Muscle of leg (tissue), 11 donors: Measurements from ENCODE around the gene POLR2L. TPM values are rescaled to one million over a fixed set of nuclear protein-coding genes. Genes with fewer than 3 reads are reported as not detected.

Source experiments
- DNase-seq: peaks from one replicate; pipeline ENCODE4 v3.0.0; 2013
- H3K27ac ChIP-seq: one replicate; pipeline ENCODE4 v1.5.1; 2013; ENCODE audit warnings: mild to moderate bottlenecking, low read length, control low read depth
- H3K27me3 ChIP-seq: one replicate; pipeline ENCODE4 v1.6.1; 2013; ENCODE audit warnings: low read length; ENCODE audit not compliant: control insufficient read depth, insufficient read depth
- H3K36me3 ChIP-seq: one replicate; pipeline ENCODE4 v1.6.1; 2013; ENCODE audit warnings: low read length; ENCODE audit not compliant: control insufficient read depth, insufficient read depth
- H3K4me1 ChIP-seq: one replicate; pipeline ENCODE4 v1.6.1; 2013; ENCODE audit warnings: low read length; ENCODE audit not compliant: control insufficient read depth, insufficient read depth
- H3K4me3 ChIP-seq: one replicate; pipeline ENCODE4 v1.5.1; 2013; ENCODE audit warnings: low read length, control low read depth
- H3K9me3 ChIP-seq: replicated peaks from 2 replicates; pipeline ENCODE4 v1.6.1; 2013; ENCODE audit warnings: low read depth, low read length; ENCODE audit not compliant: control insufficient read depth
- WGBS: methylation state at CpG from one replicate; pipeline ENCODE4 v1.1.5; 2013; ENCODE audit warnings: missing lambda C conversion rate; ENCODE audit not compliant: insufficient coverage; 5-methylcytosine and 5-hydroxymethylcytosine counted together
- polyA plus RNA-seq, 8 donors: library from polyadenylated mRNA; unstranded; fragments of 120-200 nt; gene quantifications; one replicate each; pipeline versions ENCODE4 v1.2.1 to v1.2.3, GENCODE V29; 2013; ENCODE audit warnings: inconsistent platforms in 1 of 8, low replicate concordance in 1 of 8; ENCODE audit not compliant: insufficient read length in 8 of 8, insufficient read depth in 1 of 8
- total RNA-seq: library from RNA; stranded (reverse); fragments of 120-200 nt; gene quantifications from one replicate; pipeline ENCODE4 v1.2.4, GENCODE V29; 2013

Gene POLR2L
- total and polyA plus RNA-seq, 9 donors: 97.7 to 147 (median 120) TPM

DNA sequence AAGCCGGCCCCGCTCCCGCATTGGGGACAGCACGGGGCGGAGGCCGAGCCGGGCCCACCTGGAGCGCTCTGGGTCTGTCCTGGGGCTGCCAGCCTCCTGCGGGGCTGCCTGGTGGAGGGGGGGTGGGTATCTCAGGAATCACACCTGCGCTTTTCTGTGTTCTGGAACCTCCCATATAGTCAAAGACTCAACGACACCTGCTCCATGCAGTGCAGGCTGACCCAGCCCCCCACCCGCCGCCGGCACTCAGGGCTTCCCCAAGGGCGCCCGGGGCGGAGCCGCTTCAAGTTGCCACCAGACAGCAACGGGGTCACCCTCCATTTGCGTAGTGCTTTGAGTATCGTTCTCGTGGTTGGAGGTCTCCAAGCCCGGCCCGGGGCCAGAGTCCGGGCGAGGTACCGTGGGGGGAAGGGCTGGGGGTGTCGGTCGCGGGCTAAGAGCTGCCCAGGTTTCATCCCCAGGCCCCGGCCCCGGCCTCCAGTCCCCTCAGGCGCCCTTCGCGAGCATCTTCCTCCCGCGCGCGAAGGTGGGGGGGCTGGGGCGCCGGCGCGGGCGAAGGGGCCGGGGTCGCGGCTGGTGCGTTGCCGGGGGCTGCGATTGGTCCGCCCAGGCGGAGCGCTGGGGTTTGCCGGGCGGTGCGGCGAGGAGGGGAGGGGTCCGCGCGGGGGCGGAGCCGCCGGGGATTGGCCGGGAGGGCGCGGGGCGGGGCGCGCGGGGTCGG, 6.9 kb upstream of the POLR2L start:
- Histone ChIP-seq H3K4me3 (peak overlapping the region; percentile 42), H3K27ac (no peak overlapping the region), H3K4me1 (peaks cover 59% of the 10 kb centered on the region), H3K27me3 (peaks cover 21% of the 10 kb centered on the region), H3K36me3 (peaks cover 2% of the 10 kb centered on the region), H3K9me3 (no peaks in the 10 kb centered on the region)
- DNase-seq: no peak
- WGBS: 4% methylated on average over 60 of the region's 71 CpGs

GRCh38 chr11:848380-848931, 6.1 kb upstream of the POLR2L start:
- H3K36me3 ChIP-seq: no peaks in the 10 kb centered on the region
- peaks cover 21% of the 10 kb centered on the region for H3K27me3 ChIP-seq
- no peaks in the 10 kb centered on the region for H3K9me3 ChIP-seq
- DNase-seq: no peak
- no peak overlapping the region for H3K27ac ChIP-seq
- H3K4me1 ChIP-seq: peaks cover 61% of the 10 kb centered on the region
- H3K4me3 ChIP-seq: no peak overlapping the region
- WGBS: 33% methylated on average over 10 of the region's 14 CpGs

DNA sequence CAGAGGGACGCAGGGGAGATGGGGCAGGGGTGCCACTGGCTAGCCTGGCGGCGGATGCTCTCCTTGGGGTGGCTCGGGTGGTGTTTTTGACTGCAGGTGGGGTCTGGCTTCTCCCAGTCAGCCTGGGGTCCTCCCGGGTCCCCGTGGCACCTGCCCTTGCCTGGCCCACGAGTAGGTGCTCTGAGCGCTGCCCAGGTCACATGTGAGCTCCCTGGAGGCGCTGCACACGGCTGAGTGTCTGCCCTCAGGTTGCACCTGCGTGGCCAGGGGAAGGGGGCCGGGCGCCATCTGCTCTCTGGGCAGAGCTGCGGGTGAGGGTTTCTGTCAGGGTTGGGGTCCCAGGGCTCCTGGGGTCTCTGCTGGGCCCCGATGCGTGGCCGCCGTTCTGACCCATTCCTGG, 5.5 kb upstream of the POLR2L start:
- Histone ChIP-seq H3K27me3 (peaks cover 21% of the 10 kb centered on the region), H3K4me3 (no peak overlapping the region), H3K9me3 (no peaks in the 10 kb centered on the region), H3K27ac (no peak overlapping the region), H3K36me3 (no peaks in the 10 kb centered on the region), H3K4me1 (peaks cover 61% of the 10 kb centered on the region)
- DNase-seq: no peak
- 78% methylated on average over 13 of the region's 18 CpGs for WGBS

DNA sequence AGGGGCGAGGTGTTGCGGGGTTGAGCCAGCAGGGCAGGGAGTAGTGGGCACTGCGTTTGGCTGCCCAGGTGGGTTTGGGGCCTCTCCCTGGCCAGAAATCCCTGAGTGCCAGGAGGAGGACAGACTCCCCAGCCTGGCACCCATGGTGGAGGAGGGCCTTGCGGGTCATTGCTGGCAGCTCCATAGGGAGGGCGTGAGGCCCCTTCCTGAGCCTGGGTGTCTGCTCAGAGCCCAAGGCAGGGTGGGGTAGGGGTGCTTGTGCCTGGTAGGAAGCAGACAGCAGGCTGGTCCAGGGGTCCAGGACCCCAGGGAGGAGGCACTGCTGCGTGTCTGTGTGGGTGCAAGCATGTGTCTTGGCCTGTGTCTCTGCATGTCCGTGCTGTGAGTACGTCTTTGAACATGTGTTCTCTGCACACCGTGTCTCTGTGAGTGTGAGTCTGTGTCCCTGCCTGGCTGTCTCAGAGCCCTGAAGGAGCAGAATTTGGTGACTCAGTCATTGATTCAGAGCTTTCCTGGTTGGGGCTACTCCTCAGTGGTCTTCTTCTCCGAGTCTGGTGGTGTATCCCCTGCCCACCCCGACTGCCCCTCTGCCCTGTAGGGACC, 4.3 kb upstream of the POLR2L start:
- Histone ChIP-seq H3K36me3 (no peaks in the 10 kb centered on the region), H3K4me3 (no peak overlapping the region), H3K4me1 (peaks cover 62% of the 10 kb centered on the region), H3K9me3 (no peaks in the 10 kb centered on the region), H3K27ac (no peak overlapping the region), H3K27me3 (peaks cover 21% of the 10 kb centered on the region)
- DNase-seq: no peak
- 59% methylated on average over 11 of the region's 11 CpGs for WGBS

DNA sequence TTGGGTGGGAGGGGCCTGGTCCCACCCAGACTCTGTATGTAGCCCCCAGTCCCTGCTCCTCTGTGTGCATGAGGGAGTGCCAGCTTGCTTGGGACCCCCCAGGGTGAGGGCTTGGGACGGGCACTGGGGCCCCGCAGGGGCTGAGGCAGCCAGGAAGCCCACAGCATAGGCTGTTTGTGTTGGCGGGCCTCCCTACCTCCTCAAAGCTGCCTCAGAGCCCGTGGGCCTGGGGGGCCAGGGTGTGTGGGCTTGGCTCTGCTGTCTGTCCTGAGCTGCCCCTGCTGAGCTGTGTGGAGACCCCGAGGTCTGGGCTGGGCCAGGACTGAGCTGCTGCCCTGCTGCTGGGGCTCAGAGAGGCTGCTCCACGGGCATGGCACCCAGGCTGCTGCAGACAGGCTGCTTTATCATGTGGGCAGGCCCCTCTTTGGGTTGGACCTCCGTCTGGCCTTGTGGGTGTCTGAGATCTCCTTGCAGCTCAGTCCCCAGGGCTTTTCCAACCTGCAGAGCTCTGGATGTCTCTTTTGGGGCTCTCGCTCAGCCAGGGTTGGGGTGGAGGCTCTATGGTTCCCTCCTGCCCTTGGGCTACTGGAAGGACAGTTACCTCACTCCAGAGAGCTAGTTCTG, 3.7 kb upstream of the POLR2L start:
- Histone ChIP-seq H3K27me3 (peaks cover 20% of the 10 kb centered on the region), H3K36me3 (peaks cover 4% of the 10 kb centered on the region), H3K27ac (peak overlapping the region; percentile 93), H3K4me3 (no peak overlapping the region), H3K9me3 (no peaks in the 10 kb centered on the region), H3K4me1 (peaks cover 62% of the 10 kb centered on the region)
- no peak for DNase-seq
- 53% methylated on average over 7 of the region's 8 CpGs for WGBS

GRCh38 chr11:844693-845644, 2.6 kb upstream of the POLR2L start:
- Histone ChIP-seq H3K36me3 (peaks cover 14% of the 10 kb centered on the region), H3K9me3 (no peaks in the 10 kb centered on the region), H3K4me3 (peak overlapping the region; percentile 86), H3K27ac (peak overlapping the region; percentile 93), H3K27me3 (peaks cover 10% of the 10 kb centered on the region), H3K4me1 (peaks cover 62% of the 10 kb centered on the region)
- DNase-seq: peak; percentile 97
- 21% methylated on average over 16 of the region's 31 CpGs for WGBS

GRCh38 chr11:843818-844692, 1.7 kb upstream of the POLR2L start:
- WGBS: under 1% methylated on average over 12 of the region's 25 CpGs
- Histone ChIP-seq H3K9me3 (no peaks in the 10 kb centered on the region), H3K27me3 (peaks cover 7% of the 10 kb centered on the region), H3K36me3 (peaks cover 23% of the 10 kb centered on the region), H3K4me3 (peak overlapping the region; percentile 86), H3K27ac (peak overlapping the region; percentile 93), H3K4me1 (peaks cover 66% of the 10 kb centered on the region)
- peak; percentile 97 for DNase-seq

DNA sequence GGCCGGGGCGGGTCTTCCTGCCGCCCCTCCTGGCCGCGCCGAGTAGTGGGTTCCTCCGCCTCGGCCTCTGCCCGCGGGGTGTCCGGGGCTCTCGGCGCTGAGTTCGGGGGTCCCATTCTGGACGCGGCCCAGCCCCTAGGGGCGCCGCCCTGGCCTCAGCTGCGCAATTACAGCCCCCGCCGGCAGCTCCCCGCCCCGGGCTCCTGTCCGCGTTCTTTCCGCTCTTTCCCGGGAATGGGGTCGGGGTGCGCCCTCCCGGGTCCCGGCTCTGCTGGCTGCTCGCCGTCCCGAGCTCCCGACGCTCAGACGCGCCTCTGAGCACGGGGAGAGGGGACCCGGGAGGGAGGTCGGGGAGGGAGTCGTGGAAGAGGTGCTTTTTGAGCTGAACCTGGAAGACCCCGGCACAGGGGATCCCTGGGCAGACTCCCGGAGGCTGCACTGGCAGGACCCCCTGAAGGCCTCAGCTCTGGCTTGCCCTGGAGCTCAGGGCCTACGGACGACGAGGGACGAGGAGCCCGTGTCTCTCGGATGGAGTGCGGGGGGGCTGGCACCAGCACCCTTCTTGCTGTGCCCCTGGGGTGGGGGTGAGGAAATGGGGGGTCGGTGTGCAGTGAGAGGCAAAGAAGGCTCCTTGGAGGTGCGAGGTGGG, 881 bp upstream of the POLR2L start:
- Histone ChIP-seq H3K4me3 (peak overlapping the region; percentile 86), H3K9me3 (no peaks in the 10 kb centered on the region), H3K4me1 (peaks cover 65% of the 10 kb centered on the region), H3K27me3 (no peaks in the 10 kb centered on the region), H3K36me3 (peaks cover 32% of the 10 kb centered on the region), H3K27ac (peak overlapping the region; percentile 93)
- under 1% methylated on average over 43 of the region's 53 CpGs for WGBS
- DNase-seq: no peak

GRCh38 chr11:841981-842369, 354 bp downstream of the POLR2L start:
- H3K27me3 ChIP-seq: no peaks in the 10 kb centered on the region
- DNase-seq: no peak
- H3K27ac ChIP-seq: peak overlapping the region; percentile 62
- peaks cover 44% of the 10 kb centered on the region for H3K36me3 ChIP-seq
- H3K4me1 ChIP-seq: peaks cover 70% of the 10 kb centered on the region
- peak overlapping the region; percentile 86 for H3K4me3 ChIP-seq
- no peaks in the 10 kb centered on the region for H3K9me3 ChIP-seq
- 1% methylated on average over 27 of the region's 27 CpGs for WGBS
